Measurements from ENCODE around the gene EXOC3L1. TPM values are rescaled to one million over a fixed set of nuclear protein-coding genes. Genes with fewer than 3 reads are reported as not detected.
A peak's percentile ranks its signal among the peaks of the same experiment; 100 is the strongest.

The EXOC3L1 gene
- total RNA-seq, 1 experiment from 2014 or later, result 0.61 TPM

DNA sequence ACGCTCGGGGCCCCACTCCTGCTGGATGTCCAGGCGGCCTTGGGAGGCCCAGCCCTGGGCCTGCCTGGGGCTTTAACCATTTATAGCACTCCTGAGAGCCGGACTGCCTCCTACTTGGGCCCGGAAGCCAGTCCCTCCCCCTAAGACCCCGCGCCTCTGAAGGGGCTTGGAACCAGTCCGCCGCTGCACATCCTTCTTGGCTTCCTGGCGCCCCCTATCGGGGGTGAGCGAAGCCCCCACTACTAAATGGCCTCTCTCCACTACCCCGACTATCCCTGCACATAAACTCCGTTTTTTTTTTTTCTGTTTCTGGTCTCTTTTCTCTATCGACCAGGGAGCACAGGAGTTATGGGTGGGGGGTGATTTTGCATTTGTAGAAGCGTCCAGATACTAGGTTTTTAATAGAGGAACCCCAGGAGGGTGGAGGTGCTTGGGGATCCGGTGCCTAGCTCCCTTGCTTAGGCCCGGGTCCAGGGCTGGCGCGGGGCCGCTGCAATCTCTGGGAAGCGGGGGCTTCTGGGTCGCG is 20.2 kb downstream of the EXOC3L1 start:
- DNase-seq, result peak in 1 of 2 experiments; percentile 60
- ChIA-PET POLR2A (interaction anchor here (0.6 to 1.5 kb wide), 2 partner anchors 9 to 77 kb away, joined by 3 to 8 read pairs; no protein-coding TSS in a partner anchor), CTCF (interaction anchor here (0.5 to 3.0 kb wide), 14 partner anchors 8 to 274 kb away, joined by 3 to 43 read pairs (median 4); partner anchors contain the start of genes ELMO3, FBXL8 and TRADD)
- Mint-ChIP-seq H3K36me3 (ENCODE audit: insufficient read depth, unreplicated experiment) (peaks cover 23% of the 10 kb centered on the region), H3K27ac (ENCODE audit: unreplicated experiment) (peak overlapping the region; percentile 86), H3K9me3 (ENCODE audit: unreplicated experiment) (no peaks in the 10 kb centered on the region), H3K4me1 (ENCODE audit: low read depth, unreplicated experiment) (peaks cover 31% of the 10 kb centered on the region), H3K27me3 (ENCODE audit: insufficient read depth, unreplicated experiment) (no peaks in the 10 kb centered on the region), H3K4me3 (ENCODE audit: unreplicated experiment) (peak overlapping the region; percentile 70)
- Histone ChIP-seq H3K36me3 (ENCODE audit: control insufficient read depth, insufficient read depth, low read length) (no peaks in the 10 kb centered on the region), H3K9me3 (no peaks in the 10 kb centered on the region), H3K27me3 (replicated peaks; ENCODE audit: control insufficient read depth, insufficient read depth, low read length) (no peaks in the 10 kb centered on the region), H3K4me3 (ENCODE audit: low read depth, low read length) (peak overlapping the region; percentile 49), H3K4me1 (peaks cover 36% of the 10 kb centered on the region)
- BruUV-seq (replicated peaks), result TSS peak; percentile 75
- intact Hi-C loops (cut with micrococcal nuclease; ENCODE audit: unreplicated experiment), result loop anchor here (1.0 kb wide), 3 partner anchors 8 to 14 kb away; partner anchors contain the start of gene MATCAP1
- TF ChIP-seq, protein P1, sequence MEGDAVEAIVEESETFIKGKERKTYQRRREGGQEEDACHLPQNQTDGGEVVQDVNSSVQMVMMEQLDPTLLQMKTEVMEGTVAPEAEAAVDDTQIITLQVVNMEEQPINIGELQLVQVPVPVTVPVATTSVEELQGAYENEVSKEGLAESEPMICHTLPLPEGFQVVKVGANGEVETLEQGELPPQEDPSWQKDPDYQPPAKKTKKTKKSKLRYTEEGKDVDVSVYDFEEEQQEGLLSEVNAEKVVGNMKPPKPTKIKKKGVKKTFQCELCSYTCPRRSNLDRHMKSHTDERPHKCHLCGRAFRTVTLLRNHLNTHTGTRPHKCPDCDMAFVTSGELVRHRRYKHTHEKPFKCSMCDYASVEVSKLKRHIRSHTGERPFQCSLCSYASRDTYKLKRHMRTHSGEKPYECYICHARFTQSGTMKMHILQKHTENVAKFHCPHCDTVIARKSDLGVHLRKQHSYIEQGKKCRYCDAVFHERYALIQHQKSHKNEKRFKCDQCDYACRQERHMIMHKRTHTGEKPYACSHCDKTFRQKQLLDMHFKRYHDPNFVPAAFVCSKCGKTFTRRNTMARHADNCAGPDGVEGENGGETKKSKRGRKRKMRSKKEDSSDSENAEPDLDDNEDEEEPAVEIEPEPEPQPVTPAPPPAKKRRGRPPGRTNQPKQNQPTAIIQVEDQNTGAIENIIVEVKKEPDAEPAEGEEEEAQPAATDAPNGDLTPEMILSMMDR (IDR thresholded peaks at IDR 0.05; ENCODE audit: insufficient read depth in 1 of 2, low read depth in 1 of 2, low read length in 1 of 2, severe bottlenecking in 1 of 2, unreplicated experiment in 1 of 2), result peak; percentile 48 to 57

- H3K4me3 Mint-ChIP-seq (ENCODE audit: unreplicated experiment), result peak overlapping the region; percentile 70
- peaks cover 20% of the 10 kb centered on the region for H3K36me3 Mint-ChIP-seq (ENCODE audit: insufficient read depth, unreplicated experiment)
- peak overlapping the region; percentile 49 for H3K4me3 ChIP-seq (ENCODE audit: low read depth, low read length)
- intact Hi-C loops (cut with micrococcal nuclease; ENCODE audit: unreplicated experiment), result no loop called here
- peaks cover 31% of the 10 kb centered on the region for H3K4me1 Mint-ChIP-seq (ENCODE audit: low read depth, unreplicated experiment)
- DNase-seq, result no peak
- BruUV-seq (replicated peaks), result no TSS peak
- TF ChIP-seq, protein P1 (IDR thresholded peaks at IDR 0.05; ENCODE audit: insufficient read depth in 1 of 2, low read depth in 1 of 2, low read length in 1 of 2, severe bottlenecking in 1 of 2, unreplicated experiment in 1 of 2), result no peak
- peaks cover 33% of the 10 kb centered on the region for H3K4me1 ChIP-seq
- no peaks in the 10 kb centered on the region for H3K36me3 ChIP-seq (ENCODE audit: control insufficient read depth, insufficient read depth, low read length)
- CTCF ChIA-PET, result interaction anchor here (2.4 to 3.0 kb wide), 3 partner anchors 9 to 151 kb away, joined by 8 to 43 read pairs (median 17); partner anchors contain the start of genes ELMO3, FBXL8 and TRADD
- H3K27ac Mint-ChIP-seq (ENCODE audit: unreplicated experiment), result no peak overlapping the region
- no peaks in the 10 kb centered on the region for H3K9me3 ChIP-seq
- POLR2A ChIA-PET, result interaction anchor here (0.6 kb wide), 2 partner anchors 9 to 50 kb away, joined by 3 to 4 read pairs; no protein-coding TSS in a partner anchor
- no peaks in the 10 kb centered on the region for H3K27me3 ChIP-seq (replicated peaks; ENCODE audit: control insufficient read depth, insufficient read depth, low read length)
- H3K27me3 Mint-ChIP-seq (ENCODE audit: insufficient read depth, unreplicated experiment), result no peaks in the 10 kb centered on the region
- no peaks in the 10 kb centered on the region for H3K9me3 Mint-ChIP-seq (ENCODE audit: unreplicated experiment)
These were observed 20.9 kb downstream of the EXOC3L1 start for GRCh38 chr16:67169011-67169451.

GRCh38 chr16:67167588-67167987 is 22.3 kb downstream of the EXOC3L1 start:
- ChIA-PET POLR2A (no interaction called here), CTCF (no interaction called here)
- BruUV-seq (replicated peaks), result no TSS peak
- H3K27me3 ChIP-seq (replicated peaks; ENCODE audit: control insufficient read depth, insufficient read depth, low read length), result no peaks in the 10 kb centered on the region
- H3K9me3 Mint-ChIP-seq (ENCODE audit: unreplicated experiment), result no peaks in the 10 kb centered on the region
- H3K4me3 ChIP-seq (ENCODE audit: low read depth, low read length), result no peak overlapping the region
- H3K4me1 ChIP-seq, result peaks cover 26% of the 10 kb centered on the region
- H3K4me3 Mint-ChIP-seq (ENCODE audit: unreplicated experiment), result no peak overlapping the region
- no peaks in the 10 kb centered on the region for H3K36me3 ChIP-seq (ENCODE audit: control insufficient read depth, insufficient read depth, low read length)
- TF ChIP-seq, protein P1 (IDR thresholded peaks at IDR 0.05; ENCODE audit: insufficient read depth in 1 of 2, low read depth in 1 of 2, low read length in 1 of 2, severe bottlenecking in 1 of 2, unreplicated experiment in 1 of 2), result no peak
- DNase-seq, result no peak
- H3K36me3 Mint-ChIP-seq (ENCODE audit: insufficient read depth, unreplicated experiment), result peaks cover 14% of the 10 kb centered on the region
- no peaks in the 10 kb centered on the region for H3K27me3 Mint-ChIP-seq (ENCODE audit: insufficient read depth, unreplicated experiment)
- H3K27ac Mint-ChIP-seq (ENCODE audit: unreplicated experiment), result no peak overlapping the region
- peaks cover 20% of the 10 kb centered on the region for H3K4me1 Mint-ChIP-seq (ENCODE audit: low read depth, unreplicated experiment)
- no peaks in the 10 kb centered on the region for H3K9me3 ChIP-seq
- intact Hi-C loops (cut with micrococcal nuclease; ENCODE audit: unreplicated experiment), result no loop called here

Data from Caco-2 (cell line).